HL-60 (cell line): ENCODE results near the gene GNAT1.

ENCODE experiments used
- DNase-seq, 2 experiments: peaks; one replicate each; pipeline ENCODE4 v3.0.0-alpha.2; 2010 to 2020; ENCODE audit warnings: low read depth in 1 of 2, low spot score in 1 of 2
- H3K27ac ChIP-seq: fragments of 250-450 bp; sonication (Bioruptor Pico); replicated peaks from 2 replicates; pipeline ENCODE4 v1.5.1; 2020; ENCODE audit warnings: mild to moderate bottlenecking, moderate library complexity
- H3K27me3 ChIP-seq: fragments of 250-450 bp; sonication (Bioruptor Pico); 2 replicates; pipeline ENCODE4 v1.5.1; 2021; ENCODE audit warnings: mild to moderate bottlenecking, moderate library complexity; ENCODE audit not compliant: insufficient read depth, poor library complexity, severe bottlenecking
- H3K4me3 ChIP-seq: replicated peaks from 2 replicates; pipeline ENCODE4 v1.5.1; 2011; ENCODE audit warnings: mild to moderate bottlenecking, control low read depth, low read length; ENCODE audit not compliant: insufficient read depth
- GABPA ChIP-seq: IDR thresholded peaks from 2 replicates; pipeline ENCODE4 v1.6.1; 2012; ENCODE audit warnings: low read depth
- POLR2AphosphoS5 ChIP-seq: IDR thresholded peaks from 2 replicates; pipeline ENCODE4 v1.6.1; 2012; ENCODE audit warnings: low read depth
- SPI1 ChIP-seq: IDR thresholded peaks from 2 replicates; pipeline ENCODE4 v1.6.1; 2012; ENCODE audit warnings: low read depth, mild to moderate bottlenecking, borderline replicate concordance
- TF ChIP-seq, protein P1 (sequence below): IDR thresholded peaks from 2 replicates; pipeline ENCODE4 v1.6.1; 2012; ENCODE audit warnings: low read depth; ENCODE audit not compliant: insufficient replicate concordance
- TF ChIP-seq, protein P2 (sequence below): IDR thresholded peaks from one replicate; pipeline ENCODE4 v1.5.1; 2011; ENCODE audit warnings: low read length, control low read depth, inconsistent platforms; ENCODE audit not compliant: insufficient read depth

The GNAT1 gene

DNA sequence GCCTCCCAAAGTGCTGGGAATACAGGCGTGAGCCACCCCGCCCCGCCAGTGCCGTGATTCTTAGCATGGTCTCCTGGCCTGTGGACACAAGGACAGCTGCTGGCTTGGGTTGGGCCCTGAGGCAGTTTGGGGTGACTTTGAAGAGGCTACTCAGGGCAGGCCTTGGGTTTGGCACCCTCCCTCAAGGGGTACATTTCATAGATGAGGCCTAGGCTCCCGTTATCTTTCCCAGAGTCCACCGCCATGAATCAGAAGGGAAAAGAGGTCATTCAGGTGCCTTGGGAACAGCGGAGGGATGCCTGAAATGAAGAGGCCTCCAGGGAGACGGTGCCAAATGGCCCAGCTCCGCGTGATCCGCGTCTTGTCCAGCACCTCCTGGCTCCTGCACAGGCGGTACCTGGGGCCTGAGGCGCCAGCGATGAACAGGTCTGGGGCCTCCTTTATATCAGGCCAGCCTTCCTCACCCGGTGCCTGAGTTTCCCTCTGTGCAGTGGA is 53.9 kb downstream of the GNAT1 start:
- Histone ChIP-seq H3K27me3 (no peaks in the 10 kb centered on the region), H3K27ac (peak overlapping the region; percentile 74), H3K4me3 (no peak overlapping the region)
- DNase-seq: no peak
- no peak for TF ChIP-seq GABPA
- TF ChIP-seq, protein P1, sequence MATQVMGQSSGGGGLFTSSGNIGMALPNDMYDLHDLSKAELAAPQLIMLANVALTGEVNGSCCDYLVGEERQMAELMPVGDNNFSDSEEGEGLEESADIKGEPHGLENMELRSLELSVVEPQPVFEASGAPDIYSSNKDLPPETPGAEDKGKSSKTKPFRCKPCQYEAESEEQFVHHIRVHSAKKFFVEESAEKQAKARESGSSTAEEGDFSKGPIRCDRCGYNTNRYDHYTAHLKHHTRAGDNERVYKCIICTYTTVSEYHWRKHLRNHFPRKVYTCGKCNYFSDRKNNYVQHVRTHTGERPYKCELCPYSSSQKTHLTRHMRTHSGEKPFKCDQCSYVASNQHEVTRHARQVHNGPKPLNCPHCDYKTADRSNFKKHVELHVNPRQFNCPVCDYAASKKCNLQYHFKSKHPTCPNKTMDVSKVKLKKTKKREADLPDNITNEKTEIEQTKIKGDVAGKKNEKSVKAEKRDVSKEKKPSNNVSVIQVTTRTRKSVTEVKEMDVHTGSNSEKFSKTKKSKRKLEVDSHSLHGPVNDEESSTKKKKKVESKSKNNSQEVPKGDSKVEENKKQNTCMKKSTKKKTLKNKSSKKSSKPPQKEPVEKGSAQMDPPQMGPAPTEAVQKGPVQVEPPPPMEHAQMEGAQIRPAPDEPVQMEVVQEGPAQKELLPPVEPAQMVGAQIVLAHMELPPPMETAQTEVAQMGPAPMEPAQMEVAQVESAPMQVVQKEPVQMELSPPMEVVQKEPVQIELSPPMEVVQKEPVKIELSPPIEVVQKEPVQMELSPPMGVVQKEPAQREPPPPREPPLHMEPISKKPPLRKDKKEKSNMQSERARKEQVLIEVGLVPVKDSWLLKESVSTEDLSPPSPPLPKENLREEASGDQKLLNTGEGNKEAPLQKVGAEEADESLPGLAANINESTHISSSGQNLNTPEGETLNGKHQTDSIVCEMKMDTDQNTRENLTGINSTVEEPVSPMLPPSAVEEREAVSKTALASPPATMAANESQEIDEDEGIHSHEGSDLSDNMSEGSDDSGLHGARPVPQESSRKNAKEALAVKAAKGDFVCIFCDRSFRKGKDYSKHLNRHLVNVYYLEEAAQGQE: no peak
- TF ChIP-seq SPI1: no peak
- TF ChIP-seq POLR2AphosphoS5: no peak
- TF ChIP-seq, protein P2, sequence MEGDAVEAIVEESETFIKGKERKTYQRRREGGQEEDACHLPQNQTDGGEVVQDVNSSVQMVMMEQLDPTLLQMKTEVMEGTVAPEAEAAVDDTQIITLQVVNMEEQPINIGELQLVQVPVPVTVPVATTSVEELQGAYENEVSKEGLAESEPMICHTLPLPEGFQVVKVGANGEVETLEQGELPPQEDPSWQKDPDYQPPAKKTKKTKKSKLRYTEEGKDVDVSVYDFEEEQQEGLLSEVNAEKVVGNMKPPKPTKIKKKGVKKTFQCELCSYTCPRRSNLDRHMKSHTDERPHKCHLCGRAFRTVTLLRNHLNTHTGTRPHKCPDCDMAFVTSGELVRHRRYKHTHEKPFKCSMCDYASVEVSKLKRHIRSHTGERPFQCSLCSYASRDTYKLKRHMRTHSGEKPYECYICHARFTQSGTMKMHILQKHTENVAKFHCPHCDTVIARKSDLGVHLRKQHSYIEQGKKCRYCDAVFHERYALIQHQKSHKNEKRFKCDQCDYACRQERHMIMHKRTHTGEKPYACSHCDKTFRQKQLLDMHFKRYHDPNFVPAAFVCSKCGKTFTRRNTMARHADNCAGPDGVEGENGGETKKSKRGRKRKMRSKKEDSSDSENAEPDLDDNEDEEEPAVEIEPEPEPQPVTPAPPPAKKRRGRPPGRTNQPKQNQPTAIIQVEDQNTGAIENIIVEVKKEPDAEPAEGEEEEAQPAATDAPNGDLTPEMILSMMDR: no peak

DNA sequence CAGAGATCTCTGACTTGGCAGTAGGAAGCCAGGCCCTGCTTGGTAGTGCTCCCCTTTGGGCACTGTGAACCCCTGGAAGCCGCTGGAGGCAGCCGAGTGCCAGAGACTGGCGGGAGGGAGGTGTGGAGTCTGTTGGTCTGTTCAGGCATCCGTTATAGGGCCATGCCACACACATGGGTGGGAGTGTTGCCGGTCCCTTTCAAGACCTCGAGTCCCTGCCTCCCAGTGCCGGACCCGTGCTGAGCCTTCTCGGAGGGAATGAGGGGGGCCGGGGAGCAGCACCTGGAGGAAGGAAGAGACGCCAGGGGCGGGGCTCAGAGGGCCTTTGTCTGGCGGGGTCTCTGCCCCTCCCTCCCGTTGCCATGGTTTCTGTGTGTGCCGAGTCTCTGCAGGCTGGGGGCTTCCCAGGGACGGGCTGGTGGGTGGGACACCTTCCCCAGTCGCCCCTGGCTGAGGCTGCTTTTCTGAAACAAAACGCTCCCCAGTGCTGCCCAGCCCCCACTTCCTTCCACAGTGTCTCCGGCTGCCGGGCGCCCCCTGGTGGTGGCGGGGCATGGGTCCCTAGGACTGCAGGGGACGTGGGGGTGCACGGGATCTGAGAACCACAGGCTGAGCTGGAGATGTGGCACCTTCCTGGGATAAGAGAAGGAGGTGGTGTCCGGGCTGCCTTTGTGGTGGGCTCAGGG is 54.6 kb downstream of the GNAT1 start:
- peak overlapping the region; percentile 41 for H3K4me3 ChIP-seq
- H3K27me3 ChIP-seq: no peaks in the 10 kb centered on the region
- DNase-seq: peak in 1 of 2 experiments; percentile 89
- H3K27ac ChIP-seq: peak overlapping the region; percentile 74
- TF ChIP-seq SPI1: peak; percentile 82; the same call in 1 of the 2 replicates
- TF ChIP-seq, protein P2: peak; percentile 71
- no peak; the same call in 1 of the 2 replicates for TF ChIP-seq GABPA
- TF ChIP-seq, protein P1: no peak
- peak; percentile 44 for TF ChIP-seq POLR2AphosphoS5

DNA sequence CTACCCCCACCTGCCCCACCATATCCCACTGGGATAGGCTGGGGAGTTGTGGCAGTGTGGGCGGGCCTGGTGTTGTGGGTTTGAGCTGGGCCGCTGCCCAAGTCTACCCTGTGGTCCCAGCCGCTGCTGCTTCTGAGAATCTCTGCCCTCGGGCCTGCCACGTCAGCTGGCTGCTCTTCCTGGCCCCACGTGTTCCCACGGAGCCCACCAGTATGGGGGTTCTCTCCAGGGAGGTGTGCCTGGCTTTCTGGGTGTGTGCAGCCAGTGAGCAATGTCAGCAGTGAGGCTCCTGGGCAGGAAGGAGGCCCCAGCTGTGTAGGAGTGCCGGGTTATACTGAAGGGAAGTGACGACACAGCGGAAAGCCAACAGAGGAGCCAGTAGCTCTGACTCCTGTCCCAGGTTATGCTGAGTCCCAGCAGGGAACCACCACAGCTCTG is 55.1 kb downstream of the GNAT1 start:
- Histone ChIP-seq H3K4me3 (peak overlapping the region; percentile 41), H3K27me3 (no peaks in the 10 kb centered on the region), H3K27ac (peak overlapping the region; percentile 74)
- TF ChIP-seq GABPA: peak; percentile 77; the same call in 1 of the 2 replicates
- TF ChIP-seq, protein P2: no peak
- TF ChIP-seq, protein P1: no peak
- TF ChIP-seq SPI1: peak; percentile 56; the same call in 1 of the 2 replicates
- DNase-seq: peak in 1 of 2 experiments; percentile 92
